HCT116 (cell line): ENCODE data around the gene CPSF4L. TPM values are rescaled to one million over a fixed set of nuclear protein-coding genes. Genes with fewer than 3 reads are reported as not detected.

Source experiments
- ATAC-seq: fragments of 200-7000 bp; cut with Tn5 transposase; 2 replicates; pipeline ENCODE4 v1.9.1; 2020; ENCODE audit warnings: mild to moderate bottlenecking, moderate library complexity
- BruUV-seq: library from RNA; stranded (reverse); fragments of 400-500 nt; replicated peaks from 2 replicates; lab custom pipeline; 2021; lab: Mats Ljungman, UMichigan
- CTCF ChIA-PET: fragments of 300-600 bp; sonication (Branson Sonifier 250); formaldehyde crosslinking; loops from one replicate; lab custom pipeline; 2021; ENCODE audit warnings: antibody characterized with exemption; lab: Charles Lee
- POLR2A ChIA-PET: fragments of 300-600, 350-600 bp; sonication (Branson Sonifier 250); formaldehyde crosslinking; loops from one replicate; lab custom pipeline; 2021; ENCODE audit warnings: antibody characterized with exemption; lab: Charles Lee
- RAD21 ChIA-PET, 2 experiments: fragments of 300-600 bp; sonication (Branson Sonifier 250); formaldehyde crosslinking; loops; one replicate each; lab custom pipeline; 2023; ENCODE audit warnings: low total read pairs in 2 of 2; ENCODE audit not compliant: uncharacterized antibody in 2 of 2, unreplicated experiment in 2 of 2, low non-redundant PET in 1 of 2; lab: Charles Lee
- DNase-seq: peaks from one replicate; pipeline ENCODE4 v3.0.0-alpha.2; 2010; ENCODE audit warnings: low read depth, low spot score
- H2AFZ ChIP-seq: fragments of 200-600 bp; shearing (Covaris generic), sonication (generic); 2 replicates; pipeline ENCODE4 v1.6.1; 2017; ENCODE audit warnings: low read depth, mixed run types, mixed read lengths, antibody characterized with exemption, low read length; ENCODE audit not compliant: poor library complexity, severe bottlenecking
- H3K27ac ChIP-seq: 2 replicates; pipeline ENCODE4 v1.5.1; 2012; ENCODE audit warnings: low read depth, low read length
- H3K27me3 ChIP-seq: fragments of 200-600 bp; sonication (generic); 2 replicates; pipeline ENCODE4 v1.6.1; 2016; ENCODE audit warnings: mixed run types, low read length, mixed read lengths; ENCODE audit not compliant: insufficient read depth
- H3K36me3 ChIP-seq, 2 experiments: fragments of 200-500 bp in 1 of 2; fragments of 200-600 bp in 1 of 2; sonication (Bioruptor generic) in 1 of 2; sonication (generic) in 1 of 2; 2 replicates each; pipeline versions ENCODE4 v1.5.1 to v1.6.1; 2014 to 2016; ENCODE audit warnings: low read length in 2 of 2, inconsistent platforms in 1 of 2, mixed read lengths in 1 of 2, mixed run types in 1 of 2; ENCODE audit not compliant: insufficient read depth in 2 of 2, control insufficient read depth in 1 of 2
- H3K4me1 ChIP-seq, 2 experiments: fragments of 200-600 bp in 1 of 2; sonication (generic) in 1 of 2; 2 replicates each; pipeline versions ENCODE4 v1.5.1 to v1.6.1; 2012 to 2017; ENCODE audit warnings: low read length in 2 of 2, inconsistent platforms in 1 of 2, mild to moderate bottlenecking in 1 of 2, mixed read lengths in 1 of 2, mixed run types in 1 of 2, moderate library complexity in 1 of 2; ENCODE audit not compliant: insufficient read depth in 2 of 2, control insufficient read depth in 1 of 2
- H3K4me2 ChIP-seq: fragments of 200-600 bp; sonication (generic); 2 replicates; pipeline ENCODE4 v1.6.1; 2017; ENCODE audit warnings: mixed run types, low read length, mixed read lengths
- H3K4me3 ChIP-seq, 2 experiments: fragments of 200-600 bp in 1 of 2; sonication (generic) in 1 of 2; replicated peaks in 1 of 2; 2 replicates each; pipeline ENCODE4 v1.5.1; 2011 to 2016; ENCODE audit warnings: low read length in 2 of 2, control low read depth in 1 of 2, low read depth in 1 of 2, mild to moderate bottlenecking in 1 of 2, mixed read lengths in 1 of 2, mixed run types in 1 of 2
- H3K79me2 ChIP-seq: fragments of 200-600 bp; sonication (generic); 2 replicates; pipeline ENCODE4 v1.6.1; 2017; ENCODE audit warnings: mild to moderate bottlenecking, mixed run types, low read length, moderate library complexity, mixed read lengths; ENCODE audit not compliant: insufficient read depth
- H3K9ac ChIP-seq: fragments of 200-600 bp; sonication (generic); 2 replicates; pipeline ENCODE4 v1.6.1; 2016; ENCODE audit warnings: low read length, mixed read lengths
- H3K9me2 ChIP-seq: fragments of 200-600 bp; sonication (generic), shearing (Covaris generic); 2 replicates; pipeline ENCODE4 v1.6.1; 2017; ENCODE audit warnings: mixed run types, mild to moderate bottlenecking, moderate library complexity; ENCODE audit not compliant: insufficient read depth
- H3K9me3 ChIP-seq, 2 experiments: fragments of 200-500 bp in 1 of 2; fragments of 200-600 bp in 1 of 2; sonication (Bioruptor generic) in 1 of 2; sonication (generic) in 1 of 2; 2 replicates each; pipeline ENCODE4 v1.6.1; 2014 to 2017; ENCODE audit warnings: low read length in 2 of 2, mixed read lengths in 2 of 2, inconsistent platforms in 1 of 2, low read depth in 1 of 2, mild to moderate bottlenecking in 1 of 2, mixed run types in 1 of 2, moderate library complexity in 1 of 2; ENCODE audit not compliant: control insufficient read depth in 1 of 2, insufficient read depth in 1 of 2
- H4K20me1 ChIP-seq: fragments of 200-600 bp; sonication (generic), shearing (Covaris generic); 2 replicates; pipeline ENCODE4 v1.6.1; 2017; ENCODE audit warnings: mixed run types, mild to moderate bottlenecking, moderate library complexity; ENCODE audit not compliant: insufficient read depth
- CEBPB ChIP-seq: IDR thresholded peaks from 2 replicates; pipeline ENCODE4 v1.6.1; 2012; ENCODE audit warnings: low read depth
- ELF1 ChIP-seq: IDR thresholded peaks from 2 replicates; pipeline ENCODE4 v1.6.1; 2012; ENCODE audit warnings: low read depth, borderline replicate concordance
- EZH2phosphoT487 ChIP-seq: fragments of 200-600 bp; IDR thresholded peaks from 2 replicates; pipeline ENCODE4 v1.6.1; 2018; ENCODE audit warnings: antibody characterized with exemption, borderline replicate concordance
- FOSL1 ChIP-seq: IDR thresholded peaks from 2 replicates; pipeline ENCODE4 v1.6.1; 2012; ENCODE audit warnings: low read depth
- POLR2A ChIP-seq: IDR thresholded peaks from 2 replicates; pipeline ENCODE4 v1.7.0; 2011; ENCODE audit warnings: borderline replicate concordance; ENCODE audit not compliant: insufficient read depth, insufficient read length; ENCODE audit errors: extremely low read depth
- POLR2AphosphoS5 ChIP-seq: IDR thresholded peaks from 2 replicates; pipeline ENCODE4 v1.6.1; 2011; ENCODE audit warnings: mild to moderate bottlenecking, low read depth, low read length, moderate library complexity
- SP1 ChIP-seq: IDR thresholded peaks from 2 replicates; pipeline ENCODE4 v1.6.1; 2012; ENCODE audit warnings: low read depth
- YY1 ChIP-seq: IDR thresholded peaks from 2 replicates; pipeline ENCODE4 v1.6.1; 2011; ENCODE audit warnings: low read length, low read depth, moderate library complexity, mild to moderate bottlenecking; ENCODE audit not compliant: insufficient replicate concordance; ENCODE audit errors: extremely low read depth
- ZNF274 ChIP-seq: fragments of 200-500 bp; sonication (Bioruptor generic); IDR thresholded peaks from 2 replicates; pipeline ENCODE4 v1.6.1; 2014; ENCODE audit warnings: mild to moderate bottlenecking, low read depth, low read length, inconsistent platforms
- intact Hi-C: fragments of 100-400 bp; cut with micrococcal nuclease; formaldehyde crosslinking; loops from 2 replicates; pipeline ENCODE4 v1.10.0; 2022
- total RNA-seq: library from RNA; stranded (reverse); gene quantifications from one replicate; pipeline ENCODE4 v1.2.1, GENCODE V29; 2021; ENCODE audit not compliant: unreplicated experiment
- TF ChIP-seq, protein P1 (sequence below): IDR thresholded peaks from 2 replicates; pipeline ENCODE4 v1.6.1; 2012
- TF ChIP-seq, protein P2 (sequence below): IDR thresholded peaks from 2 replicates; pipeline ENCODE4 v1.6.1; 2012; ENCODE audit warnings: low read depth
- TF ChIP-seq, protein P3 (sequence below): IDR thresholded peaks from 2 replicates; pipeline ENCODE4 v1.6.1; 2012

The CPSF4L gene
- total RNA-seq, 1 experiment from 2014 or later: not detected

- BruUV-seq: no TSS peak
- ChIA-PET RAD21 (no interaction called here), POLR2A (no interaction called here), CTCF (no interaction called here)
- Histone ChIP-seq H3K9me3 (no peaks in the 10 kb centered on the region), H3K27me3 (no peaks in the 10 kb centered on the region), H3K27ac (no peak overlapping the region), H3K9ac (no peak overlapping the region), H4K20me1 (no peaks in the 10 kb centered on the region), H3K4me3 (no peak overlapping the region), H3K4me1 (peaks cover 0 to 5% of the 10 kb centered on the region in 2 experiments; a peak in 1 of 4 replicates), H3K79me2 (no peaks in the 10 kb centered on the region; the same call in 1 of the 2 replicates), H3K36me3 (peaks cover 75 to 77% of the 10 kb centered on the region in 2 experiments), H2AFZ (no peak overlapping the region), H3K9me2 (no peaks in the 10 kb centered on the region), H3K4me2 (no peak overlapping the region)
- intact Hi-C loops: no loop called here
- TF ChIP-seq ELF1: no peak
- TF ChIP-seq POLR2AphosphoS5: no peak
- TF ChIP-seq, protein P1, sequence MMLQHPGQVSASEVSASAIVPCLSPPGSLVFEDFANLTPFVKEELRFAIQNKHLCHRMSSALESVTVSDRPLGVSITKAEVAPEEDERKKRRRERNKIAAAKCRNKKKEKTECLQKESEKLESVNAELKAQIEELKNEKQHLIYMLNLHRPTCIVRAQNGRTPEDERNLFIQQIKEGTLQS: no peak
- TF ChIP-seq, protein P2, sequence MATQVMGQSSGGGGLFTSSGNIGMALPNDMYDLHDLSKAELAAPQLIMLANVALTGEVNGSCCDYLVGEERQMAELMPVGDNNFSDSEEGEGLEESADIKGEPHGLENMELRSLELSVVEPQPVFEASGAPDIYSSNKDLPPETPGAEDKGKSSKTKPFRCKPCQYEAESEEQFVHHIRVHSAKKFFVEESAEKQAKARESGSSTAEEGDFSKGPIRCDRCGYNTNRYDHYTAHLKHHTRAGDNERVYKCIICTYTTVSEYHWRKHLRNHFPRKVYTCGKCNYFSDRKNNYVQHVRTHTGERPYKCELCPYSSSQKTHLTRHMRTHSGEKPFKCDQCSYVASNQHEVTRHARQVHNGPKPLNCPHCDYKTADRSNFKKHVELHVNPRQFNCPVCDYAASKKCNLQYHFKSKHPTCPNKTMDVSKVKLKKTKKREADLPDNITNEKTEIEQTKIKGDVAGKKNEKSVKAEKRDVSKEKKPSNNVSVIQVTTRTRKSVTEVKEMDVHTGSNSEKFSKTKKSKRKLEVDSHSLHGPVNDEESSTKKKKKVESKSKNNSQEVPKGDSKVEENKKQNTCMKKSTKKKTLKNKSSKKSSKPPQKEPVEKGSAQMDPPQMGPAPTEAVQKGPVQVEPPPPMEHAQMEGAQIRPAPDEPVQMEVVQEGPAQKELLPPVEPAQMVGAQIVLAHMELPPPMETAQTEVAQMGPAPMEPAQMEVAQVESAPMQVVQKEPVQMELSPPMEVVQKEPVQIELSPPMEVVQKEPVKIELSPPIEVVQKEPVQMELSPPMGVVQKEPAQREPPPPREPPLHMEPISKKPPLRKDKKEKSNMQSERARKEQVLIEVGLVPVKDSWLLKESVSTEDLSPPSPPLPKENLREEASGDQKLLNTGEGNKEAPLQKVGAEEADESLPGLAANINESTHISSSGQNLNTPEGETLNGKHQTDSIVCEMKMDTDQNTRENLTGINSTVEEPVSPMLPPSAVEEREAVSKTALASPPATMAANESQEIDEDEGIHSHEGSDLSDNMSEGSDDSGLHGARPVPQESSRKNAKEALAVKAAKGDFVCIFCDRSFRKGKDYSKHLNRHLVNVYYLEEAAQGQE: no peak
- TF ChIP-seq, protein P3, sequence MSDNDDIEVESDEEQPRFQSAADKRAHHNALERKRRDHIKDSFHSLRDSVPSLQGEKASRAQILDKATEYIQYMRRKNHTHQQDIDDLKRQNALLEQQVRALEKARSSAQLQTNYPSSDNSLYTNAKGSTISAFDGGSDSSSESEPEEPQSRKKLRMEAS: no peak
- TF ChIP-seq YY1: no peak
- TF ChIP-seq CEBPB: no peak
- no peak for TF ChIP-seq ZNF274
- no peak for TF ChIP-seq POLR2A
- no peak for TF ChIP-seq FOSL1
- TF ChIP-seq EZH2phosphoT487: no peak
- TF ChIP-seq SP1: no peak
- DNase-seq (no peak), ATAC-seq (no peak)
These were observed 61.2 kb downstream of the CPSF4L start for GRCh38 chr17:73200476-73200875.
